ENCODE measurements around the gene RPS6KB2. TPM values are rescaled to one million over a fixed set of nuclear protein-coding genes. Genes with fewer than 3 reads are reported as not detected.
A peak's percentile ranks its signal among the peaks of the same experiment; 100 is the strongest.

Gene RPS6KB2
- total and polyA plus RNA-seq, 12 donors = 36.6 to 111 (median 50.0) TPM

DNA sequence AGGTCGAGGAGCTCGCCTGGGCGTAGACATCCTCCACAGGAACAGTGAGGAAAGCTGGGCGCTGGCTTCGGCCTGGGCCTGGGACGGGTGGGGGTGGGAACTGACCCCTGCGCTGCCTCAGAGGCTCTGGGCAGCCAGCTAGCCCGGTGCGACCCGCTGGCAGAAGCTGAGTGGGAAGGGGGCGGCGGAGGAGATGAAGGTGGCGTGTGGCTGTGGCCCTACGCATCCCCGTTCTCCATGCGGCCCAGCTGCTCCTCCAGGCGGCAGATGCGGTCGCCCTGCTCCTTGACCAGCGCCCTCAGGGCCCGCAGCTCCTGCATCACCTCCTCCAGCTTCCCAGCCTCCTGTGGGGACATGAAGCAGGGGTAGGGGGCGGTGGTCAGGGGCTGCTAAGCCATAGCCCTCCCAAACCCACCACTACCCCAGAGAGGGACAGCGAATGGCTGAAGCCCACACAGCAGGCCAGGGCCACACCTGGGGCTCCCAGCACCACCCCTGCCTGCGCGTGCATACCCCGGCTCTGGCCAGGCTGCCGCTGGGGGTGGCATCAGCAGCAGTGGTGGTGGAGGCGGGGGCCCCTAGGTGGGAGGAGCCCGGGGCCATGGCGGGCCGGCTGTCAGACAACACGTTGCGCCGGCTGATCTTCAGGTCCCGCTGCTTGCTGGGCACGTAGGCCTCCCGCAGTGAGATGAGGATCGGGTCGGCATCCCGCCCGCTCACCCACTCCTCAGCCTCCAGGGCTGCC is 10.0 kb downstream of the RPS6KB2 start:
- H3K27ac ChIP-seq = peak overlapping the region in 1 of 5 donors; percentile 14
- WGBS, 4 donors = 80 to 85% (median 83%) methylated on average over 14 to 41 of the region's 41 CpGs
- TF ChIP-seq, protein P1, sequence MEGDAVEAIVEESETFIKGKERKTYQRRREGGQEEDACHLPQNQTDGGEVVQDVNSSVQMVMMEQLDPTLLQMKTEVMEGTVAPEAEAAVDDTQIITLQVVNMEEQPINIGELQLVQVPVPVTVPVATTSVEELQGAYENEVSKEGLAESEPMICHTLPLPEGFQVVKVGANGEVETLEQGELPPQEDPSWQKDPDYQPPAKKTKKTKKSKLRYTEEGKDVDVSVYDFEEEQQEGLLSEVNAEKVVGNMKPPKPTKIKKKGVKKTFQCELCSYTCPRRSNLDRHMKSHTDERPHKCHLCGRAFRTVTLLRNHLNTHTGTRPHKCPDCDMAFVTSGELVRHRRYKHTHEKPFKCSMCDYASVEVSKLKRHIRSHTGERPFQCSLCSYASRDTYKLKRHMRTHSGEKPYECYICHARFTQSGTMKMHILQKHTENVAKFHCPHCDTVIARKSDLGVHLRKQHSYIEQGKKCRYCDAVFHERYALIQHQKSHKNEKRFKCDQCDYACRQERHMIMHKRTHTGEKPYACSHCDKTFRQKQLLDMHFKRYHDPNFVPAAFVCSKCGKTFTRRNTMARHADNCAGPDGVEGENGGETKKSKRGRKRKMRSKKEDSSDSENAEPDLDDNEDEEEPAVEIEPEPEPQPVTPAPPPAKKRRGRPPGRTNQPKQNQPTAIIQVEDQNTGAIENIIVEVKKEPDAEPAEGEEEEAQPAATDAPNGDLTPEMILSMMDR (IDR thresholded peaks at IDR 0.05) = no peak
- no peak for TF ChIP-seq POLR2A (IDR thresholded peaks at IDR 0.05)
- H3K9me3 ChIP-seq (replicated peaks in 1 of 3) = no peaks in the 10 kb centered on the region
- H3K36me3 ChIP-seq (replicated peaks in 1 of 2) = peaks cover 0 to 58% of the 10 kb centered on the region in 2 donors
- DNase-seq = no peak
- peaks cover 0 to 24% of the 10 kb centered on the region in 2 donors for H3K4me1 ChIP-seq (replicated peaks in 1 of 2)
- no peaks in the 10 kb centered on the region for H3K27me3 ChIP-seq
- intact Hi-C loops (cut with DNase I) = no loop called here
- H3K4me3 ChIP-seq = no peak overlapping the region

DNA sequence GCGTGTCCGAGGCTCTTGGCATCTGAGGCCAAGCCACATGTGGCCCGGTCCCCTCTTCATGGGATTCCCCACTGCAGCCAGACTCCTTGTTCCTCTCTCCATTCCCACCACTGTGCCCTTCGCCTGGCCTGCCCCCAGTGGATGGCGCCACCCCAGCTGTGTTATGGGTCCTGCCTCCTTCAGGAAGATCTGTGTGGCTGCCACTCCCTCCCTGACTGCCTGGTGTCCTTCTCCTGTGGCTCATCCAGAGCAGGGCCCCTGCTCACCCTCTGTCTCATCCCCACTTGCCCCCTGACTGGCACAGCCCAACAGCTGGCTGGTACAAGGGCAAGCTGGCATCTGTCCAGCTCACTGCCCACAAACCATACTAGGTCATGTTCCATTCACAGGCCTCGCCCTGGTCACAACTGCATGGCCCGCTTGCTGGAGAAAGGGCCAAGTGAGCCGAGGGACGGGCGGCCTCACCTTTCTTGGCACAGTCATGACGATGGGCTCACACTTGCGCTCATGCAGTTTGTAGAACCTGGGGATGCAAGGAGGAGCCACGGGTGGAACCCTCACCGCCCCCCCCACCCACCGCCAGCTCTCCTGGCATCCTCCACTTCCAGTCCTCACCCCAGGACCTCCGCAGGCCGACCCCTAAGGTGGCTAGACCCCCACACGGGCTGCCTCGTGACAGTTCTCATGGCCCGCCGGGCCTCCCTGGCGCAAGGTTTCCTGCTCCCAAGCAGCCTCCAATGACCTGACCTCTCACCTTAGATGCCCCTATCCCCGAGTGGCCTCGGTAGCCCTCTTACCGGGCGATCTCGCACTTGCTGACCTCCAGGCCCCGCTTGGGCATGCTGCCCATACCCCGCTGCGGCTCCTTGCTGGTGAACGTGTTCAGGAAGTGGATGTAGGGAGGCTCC is 11.3 kb downstream of the RPS6KB2 start:
- 62 to 74% (median 67%) methylated on average over 14 to 31 of the region's 31 CpGs for WGBS, 4 donors
- DNase-seq = peak in 3 of 7 donors; percentile 31 to 60 (median 51)
- H3K4me3 ChIP-seq = no peak overlapping the region
- H3K27ac ChIP-seq = peak overlapping the region in 1 of 5 donors; percentile 14
- no peak for TF ChIP-seq POLR2A (IDR thresholded peaks at IDR 0.05)
- TF ChIP-seq, protein P1 (IDR thresholded peaks at IDR 0.05) = peak in 1 of 6 experiments; percentile 2
- peaks cover 0 to 32% of the 10 kb centered on the region in 2 donors for H3K4me1 ChIP-seq (replicated peaks in 1 of 2)
- H3K27me3 ChIP-seq = no peaks in the 10 kb centered on the region
- intact Hi-C loops (cut with DNase I) = no loop called here
- H3K36me3 ChIP-seq (replicated peaks in 1 of 2) = peaks cover 0 to 45% of the 10 kb centered on the region in 2 donors
- H3K9me3 ChIP-seq (replicated peaks in 1 of 3) = no peaks in the 10 kb centered on the region

DNA sequence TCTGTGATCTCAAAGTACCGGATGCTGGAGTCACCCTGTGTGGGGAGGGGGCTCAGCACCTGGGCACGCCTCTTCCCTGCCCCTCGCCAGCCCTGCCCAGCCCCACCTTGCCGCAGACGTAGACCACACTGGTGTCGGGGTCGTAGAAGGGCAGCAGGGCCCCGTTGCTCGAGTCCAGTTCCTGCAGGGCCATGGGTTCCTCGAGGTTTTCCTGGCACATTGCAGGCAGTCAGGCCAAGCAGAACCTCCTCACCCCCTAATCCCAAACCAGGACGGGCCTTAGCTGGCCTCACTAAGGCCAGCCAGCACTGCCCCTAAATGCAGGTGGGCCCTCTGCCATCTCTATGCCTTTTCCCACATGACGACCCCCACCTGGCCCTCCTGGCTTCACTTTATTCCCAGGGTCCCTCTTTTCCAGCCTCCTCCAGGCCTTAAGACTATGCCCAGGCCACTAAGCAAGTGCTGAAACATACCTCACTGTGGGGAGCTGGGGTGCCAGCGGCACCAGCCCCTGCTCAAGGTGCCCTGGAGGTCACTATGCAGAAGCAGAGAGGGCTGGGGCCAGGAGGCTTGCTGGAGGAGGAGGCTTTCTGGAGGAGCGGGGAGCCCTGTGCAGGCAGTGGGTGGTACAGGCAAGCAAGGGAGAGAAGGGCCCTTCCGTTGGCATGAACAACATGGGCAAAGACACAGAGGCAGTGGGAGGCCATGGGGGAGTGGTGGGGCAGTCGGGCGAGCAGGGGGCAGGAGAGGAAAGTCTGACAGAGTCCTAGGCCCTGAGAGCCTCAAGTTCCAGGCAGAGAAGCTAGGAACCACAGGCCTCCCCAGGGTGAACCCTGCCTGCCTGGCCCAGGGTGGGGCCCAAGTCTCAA is 12.2 kb downstream of the RPS6KB2 start:
- WGBS, 4 donors = 76 to 83% (median 80%) methylated on average over 11 to 17 of the region's 17 CpGs

More for the DNA sequence above, 12.2 kb downstream of the RPS6KB2 start:
- peaks cover 0 to 32% of the 10 kb centered on the region in 2 donors for H3K4me1 ChIP-seq (replicated peaks in 1 of 2)
- H3K9me3 ChIP-seq (replicated peaks in 1 of 3) = no peaks in the 10 kb centered on the region
- no peak for TF ChIP-seq POLR2A (IDR thresholded peaks at IDR 0.05)
- TF ChIP-seq, protein P1 (IDR thresholded peaks at IDR 0.05) = no peak
- DNase-seq = no peak
- H3K27me3 ChIP-seq = no peaks in the 10 kb centered on the region
- no peak overlapping the region for H3K27ac ChIP-seq
- H3K36me3 ChIP-seq (replicated peaks in 1 of 2) = peaks cover 0 to 41% of the 10 kb centered on the region in 2 donors
- intact Hi-C loops (cut with DNase I) = no loop called here
- H3K4me3 ChIP-seq = no peak overlapping the region
